Caco-2 (cell line): ENCODE measurements around the gene INO80. TPM values are rescaled to one million over a fixed set of nuclear protein-coding genes. Genes with fewer than 3 reads are reported as not detected.

Experiments
- BruUV-seq: library from RNA; stranded (reverse); fragments of 400-500 nt; replicated peaks from 2 replicates; lab custom pipeline; 2021; lab: Mats Ljungman, UMichigan
- CTCF ChIA-PET: fragments of 300-600 bp; sonication (Branson Sonifier 250); formaldehyde crosslinking; loops from one replicate; lab custom pipeline; 2022; ENCODE audit warnings: antibody characterized with exemption; lab: Charles Lee
- POLR2A ChIA-PET: fragments of 300-600 bp; sonication (Branson Sonifier 250); formaldehyde crosslinking; loops from one replicate; lab custom pipeline; 2022; ENCODE audit warnings: antibody characterized with exemption; lab: Charles Lee
- DNase-seq, 2 experiments: peaks; one replicate each; pipeline versions ENCODE4 v3.0.0 to v3.0.0-alpha.2; 2020 to 2022
- H3K27me3 ChIP-seq: replicated peaks from 2 replicates; pipeline ENCODE4 v1.6.0; 2011; ENCODE audit warnings: low read length; ENCODE audit not compliant: control insufficient read depth, insufficient read depth
- H3K36me3 ChIP-seq: 2 replicates; pipeline ENCODE4 v1.5.1; 2011; ENCODE audit warnings: low read length; ENCODE audit not compliant: control insufficient read depth, insufficient read depth
- H3K4me1 ChIP-seq: fragments of 250-450 bp; sonication (Bioruptor Pico); 2 replicates; pipeline ENCODE4 v1.5.1; 2020; ENCODE audit warnings: mild to moderate bottlenecking
- H3K4me3 ChIP-seq: 2 replicates; pipeline ENCODE4 v1.5.1; 2011; ENCODE audit warnings: low read depth, mild to moderate bottlenecking, control low read depth, low read length
- H3K9me3 ChIP-seq: fragments of 250-450 bp; sonication (Bioruptor Pico); 2 replicates; pipeline ENCODE4 v1.5.1; 2020; ENCODE audit warnings: mild to moderate bottlenecking, moderate library complexity
- H3K27ac Mint-ChIP-seq: one replicate; pipeline ENCODE4 v1.8.0; 2022; ENCODE audit warnings: mixed read lengths; ENCODE audit not compliant: unreplicated experiment
- H3K27me3 Mint-ChIP-seq: one replicate; pipeline ENCODE4 v1.8.0; 2022; ENCODE audit warnings: mixed read lengths; ENCODE audit not compliant: insufficient read depth, unreplicated experiment
- H3K36me3 Mint-ChIP-seq: one replicate; pipeline ENCODE4 v1.8.0; 2022; ENCODE audit warnings: mild to moderate bottlenecking, mixed read lengths; ENCODE audit not compliant: insufficient read depth, unreplicated experiment
- H3K4me1 Mint-ChIP-seq: one replicate; pipeline ENCODE4 v1.8.0; 2022; ENCODE audit warnings: low read depth, mixed read lengths; ENCODE audit not compliant: unreplicated experiment
- H3K4me3 Mint-ChIP-seq: one replicate; pipeline ENCODE4 v1.8.0; 2022; ENCODE audit warnings: mild to moderate bottlenecking, moderate library complexity, mixed read lengths; ENCODE audit not compliant: unreplicated experiment
- H3K9me3 Mint-ChIP-seq: one replicate; pipeline ENCODE4 v1.8.0; 2022; ENCODE audit warnings: mixed read lengths; ENCODE audit not compliant: unreplicated experiment
- intact Hi-C: fragments of 100-400 bp; cut with micrococcal nuclease; formaldehyde crosslinking; loops from one replicate; pipeline ENCODE4 v1.10.0; 2022; ENCODE audit not compliant: unreplicated experiment
- total RNA-seq: library from RNA; stranded (reverse); gene quantifications from 2 replicates; pipeline ENCODE4 v1.2.3, GENCODE V29; 2022
- TF ChIP-seq, protein P1 (sequence below), 2 experiments: fragments of 200-600 bp in 1 of 2; IDR thresholded peaks; 1 replicate in 1 of 2; 2 replicates in 1 of 2; pipeline versions ENCODE4 v1.5.1 to v1.8.0; 2011 to 2022; ENCODE audit warnings: antibody characterized with exemption in 1 of 2, control low read depth in 1 of 2, inconsistent platforms in 1 of 2, low read depth in 1 of 2, low read length in 1 of 2, mild to moderate bottlenecking in 1 of 2, moderate library complexity in 1 of 2; ENCODE audit not compliant: insufficient read depth in 1 of 2, severe bottlenecking in 1 of 2, unreplicated experiment in 1 of 2

Gene INO80
- total RNA-seq, 1 experiment from 2014 or later = 24.4 TPM

DNA sequence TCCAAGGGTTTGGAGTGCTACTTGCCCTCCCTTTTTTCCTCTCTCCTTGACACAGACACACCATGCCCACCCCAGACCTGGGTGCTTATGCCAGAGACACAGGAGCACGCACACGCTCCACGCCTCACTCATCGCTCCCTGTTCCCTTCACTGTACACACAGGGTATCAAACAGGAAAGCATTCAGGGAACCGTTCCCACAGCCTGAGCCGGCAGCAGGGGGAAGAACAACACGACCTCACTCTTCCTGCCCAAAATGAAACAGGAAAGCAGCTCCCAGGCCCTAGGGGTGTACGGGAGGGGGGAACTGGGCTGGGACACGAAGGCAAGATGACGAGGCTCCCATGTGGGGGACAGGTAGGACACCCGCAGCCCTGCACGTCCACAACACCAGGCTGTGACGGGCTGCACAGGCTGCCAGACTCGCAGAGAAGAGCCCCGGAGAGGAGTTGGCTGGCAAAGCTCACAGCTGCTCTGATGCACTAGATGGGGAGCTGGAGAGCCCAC is 175.7 kb downstream of the INO80 start:
- H3K27me3 Mint-ChIP-seq = no peaks in the 10 kb centered on the region
- no peaks in the 10 kb centered on the region for H3K9me3 Mint-ChIP-seq
- no TSS peak for BruUV-seq
- Histone ChIP-seq H3K4me1 (peaks cover 12% of the 10 kb centered on the region), H3K27me3 (no peaks in the 10 kb centered on the region), H3K36me3 (no peaks in the 10 kb centered on the region), H3K9me3 (no peaks in the 10 kb centered on the region), H3K4me3 (no peak overlapping the region)
- TF ChIP-seq, protein P1, sequence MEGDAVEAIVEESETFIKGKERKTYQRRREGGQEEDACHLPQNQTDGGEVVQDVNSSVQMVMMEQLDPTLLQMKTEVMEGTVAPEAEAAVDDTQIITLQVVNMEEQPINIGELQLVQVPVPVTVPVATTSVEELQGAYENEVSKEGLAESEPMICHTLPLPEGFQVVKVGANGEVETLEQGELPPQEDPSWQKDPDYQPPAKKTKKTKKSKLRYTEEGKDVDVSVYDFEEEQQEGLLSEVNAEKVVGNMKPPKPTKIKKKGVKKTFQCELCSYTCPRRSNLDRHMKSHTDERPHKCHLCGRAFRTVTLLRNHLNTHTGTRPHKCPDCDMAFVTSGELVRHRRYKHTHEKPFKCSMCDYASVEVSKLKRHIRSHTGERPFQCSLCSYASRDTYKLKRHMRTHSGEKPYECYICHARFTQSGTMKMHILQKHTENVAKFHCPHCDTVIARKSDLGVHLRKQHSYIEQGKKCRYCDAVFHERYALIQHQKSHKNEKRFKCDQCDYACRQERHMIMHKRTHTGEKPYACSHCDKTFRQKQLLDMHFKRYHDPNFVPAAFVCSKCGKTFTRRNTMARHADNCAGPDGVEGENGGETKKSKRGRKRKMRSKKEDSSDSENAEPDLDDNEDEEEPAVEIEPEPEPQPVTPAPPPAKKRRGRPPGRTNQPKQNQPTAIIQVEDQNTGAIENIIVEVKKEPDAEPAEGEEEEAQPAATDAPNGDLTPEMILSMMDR (IDR thresholded peaks at IDR 0.05; ENCODE audit: insufficient read depth in 1 of 2, low read depth in 1 of 2, low read length in 1 of 2, severe bottlenecking in 1 of 2, unreplicated experiment in 1 of 2) = no peak
- intact Hi-C loops = loop anchor here (5.0 kb wide), 1 partner anchor 33 kb away; no protein-coding TSS in a partner anchor
- H3K4me3 Mint-ChIP-seq = peak overlapping the region; percentile 79
- ChIA-PET POLR2A (interaction anchor here (0.6 to 2.9 kb wide), 4 partner anchors 10 to 504 kb away, joined by 5 to 33 read pairs (median 22); partner anchors contain the start of genes CHAC1 and DLL4), CTCF (interaction anchor here (0.6 to 4.3 kb wide), 9 partner anchors 9 to 968 kb away, joined by 3 to 56 read pairs (median 6); partner anchors contain the start of genes CHAC1, DLL4 and VPS18)
- peak overlapping the region; percentile 95 for H3K27ac Mint-ChIP-seq
- H3K4me1 Mint-ChIP-seq = no peaks in the 10 kb centered on the region
- DNase-seq = no peak
- H3K36me3 Mint-ChIP-seq = peaks cover 5% of the 10 kb centered on the region

DNA sequence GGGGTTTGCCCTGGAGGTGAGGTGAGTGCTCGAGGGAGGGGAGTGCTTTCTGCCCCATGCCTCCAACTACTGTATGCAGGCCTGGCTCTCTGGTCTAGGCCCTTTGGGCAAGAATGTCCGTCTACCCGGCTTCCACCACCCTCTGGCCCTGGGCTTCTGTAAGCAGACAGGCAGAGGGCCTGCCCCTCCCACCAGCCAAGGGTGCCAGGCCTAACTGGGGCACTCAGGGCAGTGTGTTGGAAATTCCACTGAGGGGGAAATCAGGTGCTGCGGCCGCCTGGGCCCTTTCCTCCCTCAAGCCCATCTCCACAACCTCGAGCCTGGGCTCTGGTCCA is 177.6 kb downstream of the INO80 start:
- Mint-ChIP-seq H3K27ac (no peak overlapping the region), H3K4me3 (no peak overlapping the region), H3K27me3 (no peaks in the 10 kb centered on the region), H3K9me3 (no peaks in the 10 kb centered on the region), H3K4me1 (peaks cover 4% of the 10 kb centered on the region), H3K36me3 (peaks cover 5% of the 10 kb centered on the region)
- H3K4me1 ChIP-seq = peaks cover 15% of the 10 kb centered on the region
- TF ChIP-seq, protein P1 (IDR thresholded peaks at IDR 0.05; ENCODE audit: insufficient read depth in 1 of 2, low read depth in 1 of 2, low read length in 1 of 2, severe bottlenecking in 1 of 2, unreplicated experiment in 1 of 2) = no peak
- intact Hi-C loops = no loop called here
- H3K36me3 ChIP-seq = peaks cover 2% of the 10 kb centered on the region
- DNase-seq = no peak
- H3K9me3 ChIP-seq = no peaks in the 10 kb centered on the region
- H3K4me3 ChIP-seq = no peak overlapping the region
- no peaks in the 10 kb centered on the region for H3K27me3 ChIP-seq
- no TSS peak for BruUV-seq
- POLR2A ChIA-PET = no interaction called here
- CTCF ChIA-PET = no interaction called here

DNA sequence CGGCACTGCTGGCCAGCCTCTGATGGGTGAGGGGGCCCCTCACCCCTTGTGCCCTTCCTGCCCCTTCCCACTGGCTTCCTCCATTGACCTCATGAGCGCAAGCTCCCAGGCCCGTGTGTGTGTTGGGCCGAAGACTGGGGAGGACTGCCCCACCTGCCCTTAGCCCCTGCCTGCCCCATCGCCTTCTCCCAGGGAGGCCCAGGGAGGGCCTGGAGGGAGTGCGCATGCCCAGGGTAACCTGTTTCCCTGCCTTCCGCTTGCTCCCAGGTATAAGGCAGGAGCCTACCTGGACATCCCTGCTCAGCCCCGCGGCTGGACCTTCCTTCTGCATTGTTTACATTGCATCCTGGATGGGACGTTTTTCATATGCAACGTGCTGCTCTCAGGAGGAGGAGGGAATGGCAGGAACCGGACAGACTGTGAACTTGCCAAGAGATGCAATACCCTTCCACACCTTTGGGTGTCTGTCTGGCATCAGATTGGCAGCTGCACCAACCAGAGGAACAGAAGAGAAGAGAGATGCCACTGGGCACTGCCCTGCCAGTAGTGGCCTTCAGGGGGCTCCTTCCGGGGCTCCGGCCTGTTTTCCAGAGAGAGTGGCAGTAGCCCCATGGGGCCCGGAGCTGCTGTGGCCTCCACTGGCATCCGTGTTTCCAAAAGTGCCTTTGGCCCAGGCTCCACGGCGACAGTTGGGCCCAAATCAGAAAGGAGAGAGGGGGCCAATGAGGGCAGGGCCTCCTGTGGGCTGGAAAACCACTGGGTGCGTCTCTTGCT is 178.1 kb downstream of the INO80 start:
- no peak overlapping the region for H3K27ac Mint-ChIP-seq
- BruUV-seq = no TSS peak
- TF ChIP-seq, protein P1 (IDR thresholded peaks at IDR 0.05; ENCODE audit: insufficient read depth in 1 of 2, low read depth in 1 of 2, low read length in 1 of 2, severe bottlenecking in 1 of 2, unreplicated experiment in 1 of 2) = no peak
- Histone ChIP-seq H3K9me3 (no peaks in the 10 kb centered on the region), H3K4me3 (no peak overlapping the region), H3K27me3 (no peaks in the 10 kb centered on the region), H3K4me1 (peaks cover 20% of the 10 kb centered on the region), H3K36me3 (peaks cover 2% of the 10 kb centered on the region)
- intact Hi-C loops = no loop called here
- peaks cover 5% of the 10 kb centered on the region for H3K36me3 Mint-ChIP-seq
- no peak for DNase-seq
- ChIA-PET CTCF (no interaction called here), POLR2A (no interaction called here)
- no peaks in the 10 kb centered on the region for H3K9me3 Mint-ChIP-seq
- H3K4me3 Mint-ChIP-seq = no peak overlapping the region
- no peaks in the 10 kb centered on the region for H3K27me3 Mint-ChIP-seq
- H3K4me1 Mint-ChIP-seq = peaks cover 9% of the 10 kb centered on the region
